GM21423 (cell line): ENCODE data around the gene FICD.
A peak's percentile ranks its signal among the peaks of the same experiment; 100 is the strongest.
"Not testable (repeated sequence)": the region's sequence is repeated elsewhere in the genome, so short reads cannot be mapped to it uniquely, and the experiment has no call there.

Source experiments
- ATAC-seq: cut with Tn5 transposase; IDR thresholded peaks from one replicate; pipeline ENCODE4 v1.9.1; 2021; ENCODE audit warnings: mild to moderate bottlenecking, moderate library complexity; ENCODE audit not compliant: unreplicated experiment

FICD gene

GRCh38 chr12:108531929-108532848 lies 17.1 kb downstream of the FICD start:
- no peak for ATAC-seq

GRCh38 chr12:108538146-108538545 lies 23.1 kb downstream of the FICD start:
- ATAC-seq = no peak

GRCh38 chr12:108538616-108539195 lies 23.6 kb downstream of the FICD start:
- ATAC-seq = no peak

GRCh38 chr12:108542320-108542719 lies 27.2 kb downstream of the FICD start:
- ATAC-seq = no peak

- ATAC-seq = no peak
These were observed 28.6 kb downstream of the FICD start for GRCh38 chr12:108543652-108544051.

GRCh38 chr12:108547686-108548085 lies 32.6 kb downstream of the FICD start:
- ATAC-seq = no peak

- ATAC-seq = no peak
These were observed 34.0 kb downstream of the FICD start for GRCh38 chr12:108548954-108549521.

- no peak for ATAC-seq
These were observed 36.5 kb downstream of the FICD start for GRCh38 chr12:108551535-108551934.

GRCh38 chr12:108553799-108554198 lies 38.7 kb downstream of the FICD start:
- no peak for ATAC-seq

- not testable (repeated sequence) for ATAC-seq
These were observed 40.3 kb downstream of the FICD start for GRCh38 chr12:108555383-108555782.

- no peak for ATAC-seq
These were observed 44.1 kb downstream of the FICD start for GRCh38 chr12:108559007-108559655.

GRCh38 chr12:108559748-108560147 lies 44.7 kb downstream of the FICD start:
- no peak for ATAC-seq

- ATAC-seq = no peak
These were observed 45.2 kb downstream of the FICD start for GRCh38 chr12:108560321-108560721.

GRCh38 chr12:108560752-108561719 lies 46.0 kb downstream of the FICD start, which contains the start of gene SART3:
Gene SART3 (minus strand): TSS chr12:108561173. CDS start chr12:108561154, 19 bp downstream.
- ATAC-seq = peak; percentile 38

- no peak for ATAC-seq
These were observed 46.8 kb downstream of the FICD start for GRCh38 chr12:108561852-108562347.

GRCh38 chr12:108562348-108563135 lies 47.5 kb downstream of the FICD start, which contains the start of gene ISCU:
Gene ISCU (plus strand): TSS chr12:108562596. CDS start chr12:108562623, 27 bp downstream.
- ATAC-seq = peak; percentile 50

GRCh38 chr12:108563136-108563803 lies 48.2 kb downstream of the FICD start:
- ATAC-seq = peak; percentile 24

GRCh38 chr12:108563804-108564151 lies 48.7 kb downstream of the FICD start:
- no peak for ATAC-seq

GRCh38 chr12:108564724-108565123 lies 49.6 kb downstream of the FICD start:
- no peak for ATAC-seq
